Measurements from ENCODE around the gene PTRHD1.
"Not testable (repeated sequence)": the region's sequence is repeated elsewhere in the genome, so short reads cannot be mapped to it uniquely, and the experiment has no call there.

The PTRHD1 gene

GRCh38 chr2:24792874-24793760, at the start of gene PTRHD1, which contains the start of gene CENPO:
Gene PTRHD1 (minus strand): TSS chr2:24793391. CDS start chr2:24793377, 14 bp downstream.
Gene CENPO (plus strand): TSS chr2:24793425. CDS start chr2:24793920, 495 bp downstream.
- peak; percentile 96 for DNase-seq

- no peak for DNase-seq
Measured at GRCh38 chr2:24842081-24843050, 49.2 kb upstream of the PTRHD1 start.

GRCh38 chr2:24840962-24841945, 48.1 kb upstream of the PTRHD1 start:
- no peak for DNase-seq

- no peak for DNase-seq
Measured at GRCh38 chr2:24840164-24840869, 47.1 kb upstream of the PTRHD1 start.

GRCh38 chr2:24839729-24840128, 46.5 kb upstream of the PTRHD1 start:
- DNase-seq = no peak

- DNase-seq = no peak
Measured at GRCh38 chr2:24838541-24838940, 45.4 kb upstream of the PTRHD1 start.

GRCh38 chr2:24837996-24838513, 44.9 kb upstream of the PTRHD1 start:
- DNase-seq = no peak

GRCh38 chr2:24836706-24837105, 43.5 kb upstream of the PTRHD1 start:
- no peak for DNase-seq

- no peak for DNase-seq
Measured at GRCh38 chr2:24836206-24836605, 43.0 kb upstream of the PTRHD1 start.

- not testable (repeated sequence) for DNase-seq
Measured at GRCh38 chr2:24835411-24835810, 42.2 kb upstream of the PTRHD1 start.

- DNase-seq = no peak
Measured at GRCh38 chr2:24834733-24835395, 41.7 kb upstream of the PTRHD1 start.

- DNase-seq = no peak
Measured at GRCh38 chr2:24833821-24834732, 40.9 kb upstream of the PTRHD1 start.

GRCh38 chr2:24832931-24833701, 39.9 kb upstream of the PTRHD1 start:
- DNase-seq = no peak

GRCh38 chr2:24832521-24832920, 39.3 kb upstream of the PTRHD1 start:
- no peak for DNase-seq

GRCh38 chr2:24832073-24832461, 38.9 kb upstream of the PTRHD1 start:
- DNase-seq = no peak

GRCh38 chr2:24831221-24832072, 38.3 kb upstream of the PTRHD1 start:
- DNase-seq = no peak

- no peak for DNase-seq
Measured at GRCh38 chr2:24830786-24831185, 37.6 kb upstream of the PTRHD1 start.

- no peak for DNase-seq
Measured at GRCh38 chr2:24830351-24830750, 37.2 kb upstream of the PTRHD1 start.
